HG03025 (cell line): ENCODE data around the gene CDC5L.
"Not testable (repeated sequence)": the region's sequence is repeated elsewhere in the genome, so short reads cannot be mapped to it uniquely, and the experiment has no call there.

ENCODE experiments used
- ATAC-seq: cut with Tn5 transposase; IDR thresholded peaks from one replicate; pipeline ENCODE4 v1.9.1; 2021; ENCODE audit warnings: mild to moderate bottlenecking, moderate library complexity; ENCODE audit not compliant: unreplicated experiment, low FRiP score

The CDC5L gene

DNA sequence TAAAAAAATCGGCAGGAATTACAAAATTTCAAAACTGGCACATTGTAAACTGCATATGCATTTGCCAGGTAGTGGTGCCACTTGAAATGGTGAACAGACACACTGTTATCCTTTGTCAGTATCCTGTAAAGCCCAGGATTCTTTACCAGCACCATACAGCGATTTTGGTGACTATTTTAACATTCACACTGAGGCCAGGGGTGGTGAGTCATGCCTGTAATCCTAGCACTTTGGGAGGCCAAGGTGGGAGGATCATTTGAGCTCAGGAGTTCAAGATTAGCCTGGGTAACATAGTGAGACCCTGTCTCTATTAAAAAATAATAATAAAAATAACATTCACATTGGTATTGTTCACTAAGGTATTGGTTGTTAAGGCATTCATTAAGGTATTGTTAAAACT lies 61.7 kb downstream of the CDC5L start:
- not testable (repeated sequence) for ATAC-seq

GRCh38 chr6:44451803-44452695 lies 64.5 kb downstream of the CDC5L start:
- ATAC-seq: no peak

DNA sequence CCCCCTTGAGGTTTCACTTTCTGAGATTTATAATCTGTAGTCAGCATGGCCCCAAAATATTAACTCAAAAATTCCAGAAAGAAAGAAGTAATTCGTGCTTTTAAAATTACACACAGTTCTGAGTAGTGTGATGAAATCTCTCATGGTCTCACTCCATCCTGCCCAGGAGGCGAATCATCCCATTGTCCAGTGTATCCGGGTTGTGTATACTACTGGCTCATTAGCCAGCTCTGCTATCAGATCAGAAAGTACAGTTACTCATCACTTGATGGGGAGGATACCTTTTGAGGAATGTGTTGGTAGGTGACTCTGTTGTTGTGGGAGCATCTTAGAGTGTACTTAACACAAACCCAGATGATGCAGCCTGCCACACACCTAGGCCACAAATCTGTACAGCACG lies 65.2 kb downstream of the CDC5L start:
- no peak for ATAC-seq

GRCh38 chr6:44453146-44453545 lies 65.6 kb downstream of the CDC5L start:
- ATAC-seq: no peak

- no peak for ATAC-seq
Measured at GRCh38 chr6:44454198-44454597, 66.7 kb downstream of the CDC5L start.

GRCh38 chr6:44456070-44456965 lies 68.8 kb downstream of the CDC5L start:
- no peak for ATAC-seq

GRCh38 chr6:44456966-44457292 lies 69.4 kb downstream of the CDC5L start:
- no peak for ATAC-seq

- no peak for ATAC-seq
Measured at GRCh38 chr6:44457596-44457995, 70.1 kb downstream of the CDC5L start.

DNA sequence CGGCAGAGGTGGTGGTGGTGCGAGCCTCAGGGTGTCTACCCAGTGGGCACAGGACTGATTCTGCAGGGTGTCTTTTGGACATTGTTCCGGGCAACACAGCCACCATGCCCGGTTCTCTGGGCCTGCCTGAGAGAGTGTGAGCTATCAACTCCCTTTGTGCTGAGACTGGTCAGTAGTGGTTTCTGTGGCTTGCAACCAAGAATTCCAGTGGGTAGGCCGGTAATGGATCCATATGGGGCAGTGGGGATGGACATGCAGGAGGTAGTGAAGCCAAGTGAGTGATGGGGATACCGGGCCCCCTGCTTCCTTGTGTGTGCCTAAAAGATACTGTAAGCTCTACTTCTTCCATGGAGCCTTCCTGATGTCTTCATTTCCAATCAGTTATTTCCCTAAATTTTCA lies 71.0 kb downstream of the CDC5L start:
- no peak for ATAC-seq

GRCh38 chr6:44462335-44462734 lies 74.8 kb downstream of the CDC5L start:
- ATAC-seq: no peak

GRCh38 chr6:44462797-44463727 lies 75.6 kb downstream of the CDC5L start:
- ATAC-seq: no peak

DNA sequence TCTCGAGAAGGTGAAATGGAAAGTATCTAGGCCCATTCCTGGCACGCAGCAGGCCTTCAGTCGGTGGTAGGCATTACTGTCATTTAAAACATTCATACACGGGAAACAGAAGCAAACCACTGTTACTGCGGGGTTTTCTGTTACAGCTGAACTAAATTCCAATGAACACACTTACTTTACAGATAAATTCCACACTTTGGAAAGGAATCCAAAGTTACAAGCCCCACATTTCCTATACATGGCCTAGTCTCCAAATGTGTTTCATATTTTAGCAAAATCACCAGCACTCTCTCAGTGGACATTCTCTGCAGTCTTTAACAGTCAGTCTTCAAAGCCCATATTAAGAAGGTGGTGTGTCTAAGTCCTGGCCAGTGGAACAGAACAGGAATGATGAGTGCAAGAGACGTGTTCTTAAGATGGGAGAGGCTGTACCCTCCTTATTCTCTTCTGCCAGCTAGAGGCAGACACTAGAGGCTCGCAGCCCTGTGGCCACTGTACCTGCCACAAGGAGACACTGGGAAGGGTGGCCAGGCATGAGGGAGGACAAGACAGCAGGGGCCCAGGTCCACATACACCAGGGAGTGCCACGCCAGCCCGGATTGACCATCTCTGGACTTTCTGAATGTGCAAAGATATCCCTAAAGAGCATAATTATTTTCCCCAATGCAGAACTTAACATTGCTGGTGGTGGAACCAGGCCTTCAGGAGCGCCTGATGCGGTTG lies 76.4 kb downstream of the CDC5L start:
- no peak for ATAC-seq

DNA sequence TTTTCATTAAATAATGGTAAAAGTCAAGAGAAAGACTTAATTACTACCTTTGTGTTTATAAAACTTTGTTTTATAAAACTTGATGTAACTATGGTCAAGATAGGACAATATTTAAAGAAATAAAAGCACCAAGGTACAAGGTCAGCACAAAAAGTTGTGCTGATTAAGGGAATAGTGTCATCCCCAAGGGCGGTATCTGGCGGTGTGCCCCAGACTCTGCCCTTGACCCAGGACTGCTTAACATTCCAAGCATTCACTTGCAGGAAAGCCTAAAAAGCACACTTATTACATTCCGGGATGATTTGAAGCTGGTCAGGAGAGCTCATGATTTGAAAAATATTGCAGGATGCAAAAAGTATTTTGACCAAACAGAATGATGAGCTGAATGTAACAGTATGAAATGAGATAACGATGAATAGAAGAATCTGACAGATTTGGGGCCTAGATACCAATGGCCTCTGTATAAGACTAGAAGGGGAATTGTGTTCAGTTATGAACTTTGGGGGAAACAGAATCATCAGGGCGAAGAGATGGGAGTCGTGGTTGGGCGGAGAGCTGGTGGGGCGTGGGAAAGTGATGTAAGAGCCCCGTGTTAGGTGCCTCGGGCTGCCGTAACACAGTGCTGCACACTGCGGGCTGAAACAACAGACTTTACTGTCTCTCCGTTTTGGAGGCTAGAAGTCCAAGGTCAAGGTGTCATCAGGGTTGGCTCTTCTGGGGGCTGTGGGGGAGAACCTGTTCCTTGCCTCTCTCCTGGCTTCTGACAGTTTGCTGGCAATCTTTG lies 77.2 kb downstream of the CDC5L start:
- ATAC-seq: no peak

GRCh38 chr6:44466955-44467354 lies 79.4 kb downstream of the CDC5L start:
- ATAC-seq: no peak

DNA sequence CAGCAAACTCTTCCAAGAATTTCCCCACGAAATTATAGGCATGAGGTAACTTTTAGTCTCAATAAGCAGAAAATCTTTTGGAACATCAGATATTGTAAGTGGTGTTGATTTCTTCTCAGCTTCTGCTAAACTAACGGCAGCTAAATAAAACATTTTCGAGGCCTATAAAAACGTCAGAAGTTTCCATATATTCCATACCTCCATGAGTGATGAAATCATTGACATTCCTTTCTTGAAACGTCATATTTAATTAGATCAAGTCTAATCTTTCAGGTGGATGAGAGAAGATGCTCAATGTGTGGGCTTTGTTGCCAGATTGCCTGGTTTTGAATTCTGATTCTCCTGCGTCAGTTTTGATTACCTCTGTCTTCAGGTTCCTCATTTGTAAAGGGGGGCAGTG lies 81.3 kb downstream of the CDC5L start:
- ATAC-seq: no peak

GRCh38 chr6:44470115-44470464 lies 82.6 kb downstream of the CDC5L start:
- no peak for ATAC-seq

- no peak for ATAC-seq
Measured at GRCh38 chr6:44470746-44471145, 83.2 kb downstream of the CDC5L start.

DNA sequence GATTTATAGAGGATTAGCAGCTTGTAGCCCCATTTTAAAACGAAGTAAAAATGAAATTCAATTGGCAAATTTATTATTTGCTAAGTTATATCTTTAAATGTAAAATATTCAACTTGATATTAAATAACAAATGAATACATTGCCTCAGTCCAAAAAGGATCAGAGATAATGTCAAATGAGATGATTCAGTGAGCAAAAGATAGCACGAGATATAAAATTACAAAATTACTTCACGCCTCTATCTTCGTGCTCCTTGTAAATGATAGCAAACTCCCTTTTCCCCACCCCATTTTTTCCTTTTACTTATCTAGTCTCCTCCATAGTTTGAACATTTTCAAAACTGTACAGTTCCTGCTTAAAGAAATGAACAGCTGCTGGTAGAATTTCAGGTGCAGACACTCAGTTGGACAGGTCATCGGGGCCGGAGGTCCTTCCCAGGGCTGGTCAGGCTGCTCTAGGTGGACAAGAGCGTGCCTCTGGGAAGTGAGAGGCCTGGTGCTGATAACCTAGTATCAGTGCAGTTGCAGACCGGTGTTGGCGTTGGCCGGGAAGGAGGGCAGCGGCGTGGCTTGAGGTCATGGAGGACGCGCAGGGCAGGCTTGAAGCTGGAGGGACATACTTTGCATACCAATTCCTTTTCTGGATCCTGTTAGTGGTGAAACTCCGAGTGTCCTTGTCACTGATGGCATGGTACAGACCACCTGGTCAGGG lies 83.9 kb downstream of the CDC5L start:
- ATAC-seq: no peak
